GM23248 (cell line): ENCODE measurements around the gene TLE3.

ENCODE experiments used
- EZH2 ChIP-seq: fragments of 200-600 bp; sonication (generic); IDR thresholded peaks from 2 replicates; pipeline ENCODE4 v1.6.1; 2018; ENCODE audit warnings: antibody characterized with exemption, mild to moderate bottlenecking; ENCODE audit not compliant: insufficient read depth, poor library complexity, severe bottlenecking
- EZH2phosphoT487 ChIP-seq: fragments of 200-600 bp; sonication (generic); IDR thresholded peaks from 2 replicates; pipeline ENCODE4 v1.6.1; 2018; ENCODE audit warnings: antibody characterized with exemption, moderate library complexity, mild to moderate bottlenecking, low read depth; ENCODE audit not compliant: insufficient read depth

- no peak for TF ChIP-seq EZH2
- TF ChIP-seq EZH2phosphoT487 = no peak
Observed at GRCh38 chr15:70092464-70093027, 5.2 kb downstream of the TLE3 start.
